Neural cell (in vitro differentiated cells): ENCODE results near the gene ZMIZ2.

Source experiments
- RAD21 ChIP-seq: fragments of 450-650 bp; conservative IDR thresholded peaks from 2 replicates; pipeline ENCODE4 v1.6.1; 2014; ENCODE audit warnings: antibody characterized with exemption, mild to moderate bottlenecking, moderate library complexity
- TF ChIP-seq, protein P1 (sequence below): IDR thresholded peaks from 2 replicates; pipeline ENCODE4 v1.6.1; 2012; ENCODE audit warnings: borderline replicate concordance
- TF ChIP-seq, protein P2 (sequence below): fragments of 450-650 bp; IDR thresholded peaks from 2 replicates; pipeline ENCODE4 v1.5.1; 2014; ENCODE audit warnings: antibody characterized with exemption, mild to moderate bottlenecking, moderate library complexity; ENCODE audit not compliant: poor library complexity, severe bottlenecking

DNA sequence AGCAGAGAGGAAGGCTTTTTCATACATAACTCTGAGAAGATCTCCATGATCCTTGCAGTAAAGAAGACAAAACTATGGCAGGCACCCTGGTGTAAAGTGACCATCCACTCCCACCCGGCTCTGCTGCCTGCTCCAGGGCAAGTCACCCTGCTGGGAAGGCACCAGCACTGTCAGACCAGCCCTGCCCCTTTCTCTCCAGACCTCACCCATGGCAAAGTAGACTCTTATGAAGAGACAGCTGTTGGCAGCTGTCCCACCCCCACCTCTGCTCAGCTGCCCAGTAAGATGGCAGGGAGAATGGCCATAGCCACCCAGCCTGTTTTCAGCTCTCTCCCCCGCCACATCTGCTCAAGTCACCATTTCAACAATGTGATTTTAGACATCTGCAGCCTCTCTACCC, 8.6 kb upstream of the ZMIZ2 start:
- TF ChIP-seq, protein P1, sequence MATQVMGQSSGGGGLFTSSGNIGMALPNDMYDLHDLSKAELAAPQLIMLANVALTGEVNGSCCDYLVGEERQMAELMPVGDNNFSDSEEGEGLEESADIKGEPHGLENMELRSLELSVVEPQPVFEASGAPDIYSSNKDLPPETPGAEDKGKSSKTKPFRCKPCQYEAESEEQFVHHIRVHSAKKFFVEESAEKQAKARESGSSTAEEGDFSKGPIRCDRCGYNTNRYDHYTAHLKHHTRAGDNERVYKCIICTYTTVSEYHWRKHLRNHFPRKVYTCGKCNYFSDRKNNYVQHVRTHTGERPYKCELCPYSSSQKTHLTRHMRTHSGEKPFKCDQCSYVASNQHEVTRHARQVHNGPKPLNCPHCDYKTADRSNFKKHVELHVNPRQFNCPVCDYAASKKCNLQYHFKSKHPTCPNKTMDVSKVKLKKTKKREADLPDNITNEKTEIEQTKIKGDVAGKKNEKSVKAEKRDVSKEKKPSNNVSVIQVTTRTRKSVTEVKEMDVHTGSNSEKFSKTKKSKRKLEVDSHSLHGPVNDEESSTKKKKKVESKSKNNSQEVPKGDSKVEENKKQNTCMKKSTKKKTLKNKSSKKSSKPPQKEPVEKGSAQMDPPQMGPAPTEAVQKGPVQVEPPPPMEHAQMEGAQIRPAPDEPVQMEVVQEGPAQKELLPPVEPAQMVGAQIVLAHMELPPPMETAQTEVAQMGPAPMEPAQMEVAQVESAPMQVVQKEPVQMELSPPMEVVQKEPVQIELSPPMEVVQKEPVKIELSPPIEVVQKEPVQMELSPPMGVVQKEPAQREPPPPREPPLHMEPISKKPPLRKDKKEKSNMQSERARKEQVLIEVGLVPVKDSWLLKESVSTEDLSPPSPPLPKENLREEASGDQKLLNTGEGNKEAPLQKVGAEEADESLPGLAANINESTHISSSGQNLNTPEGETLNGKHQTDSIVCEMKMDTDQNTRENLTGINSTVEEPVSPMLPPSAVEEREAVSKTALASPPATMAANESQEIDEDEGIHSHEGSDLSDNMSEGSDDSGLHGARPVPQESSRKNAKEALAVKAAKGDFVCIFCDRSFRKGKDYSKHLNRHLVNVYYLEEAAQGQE: no peak
- TF ChIP-seq, protein P2, sequence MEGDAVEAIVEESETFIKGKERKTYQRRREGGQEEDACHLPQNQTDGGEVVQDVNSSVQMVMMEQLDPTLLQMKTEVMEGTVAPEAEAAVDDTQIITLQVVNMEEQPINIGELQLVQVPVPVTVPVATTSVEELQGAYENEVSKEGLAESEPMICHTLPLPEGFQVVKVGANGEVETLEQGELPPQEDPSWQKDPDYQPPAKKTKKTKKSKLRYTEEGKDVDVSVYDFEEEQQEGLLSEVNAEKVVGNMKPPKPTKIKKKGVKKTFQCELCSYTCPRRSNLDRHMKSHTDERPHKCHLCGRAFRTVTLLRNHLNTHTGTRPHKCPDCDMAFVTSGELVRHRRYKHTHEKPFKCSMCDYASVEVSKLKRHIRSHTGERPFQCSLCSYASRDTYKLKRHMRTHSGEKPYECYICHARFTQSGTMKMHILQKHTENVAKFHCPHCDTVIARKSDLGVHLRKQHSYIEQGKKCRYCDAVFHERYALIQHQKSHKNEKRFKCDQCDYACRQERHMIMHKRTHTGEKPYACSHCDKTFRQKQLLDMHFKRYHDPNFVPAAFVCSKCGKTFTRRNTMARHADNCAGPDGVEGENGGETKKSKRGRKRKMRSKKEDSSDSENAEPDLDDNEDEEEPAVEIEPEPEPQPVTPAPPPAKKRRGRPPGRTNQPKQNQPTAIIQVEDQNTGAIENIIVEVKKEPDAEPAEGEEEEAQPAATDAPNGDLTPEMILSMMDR: no peak
- TF ChIP-seq RAD21: no peak
